ENCODE measurements around the gene SOX1. TPM values are rescaled to one million over a fixed set of nuclear protein-coding genes. Genes with fewer than 3 reads are reported as not detected.

Gene SOX1
- total RNA-seq, 2 donors from 2014 or later, result not detected

GRCh38 chr13:112097770-112098169 is 30.8 kb downstream of the SOX1 start:
- TF ChIP-seq CTCF (IDR thresholded peaks at IDR 0.05) (no peak), POLR2A (IDR thresholded peaks at IDR 0.05) (no peak)
- WGBS, 2 donors, result 64 to 67% methylated on average over 10 of the region's 10 CpGs
- peaks cover 0 to 1% of the 10 kb centered on the region in 2 donors for H3K27me3 ChIP-seq
- ATAC-seq (no peak), DNase-seq (no peak)
- intact Hi-C loops (cut with DNase I), result no loop called here
- no peak overlapping the region for H3K27ac ChIP-seq
- H3K4me3 ChIP-seq, result no peak overlapping the region
- no peaks in the 10 kb centered on the region for H3K4me1 ChIP-seq
- H3K9me3 ChIP-seq, result no peaks in the 10 kb centered on the region
- no peaks in the 10 kb centered on the region for H3K36me3 ChIP-seq (replicated peaks in 1 of 2; ENCODE audit: insufficient read depth in 1 of 2, low read depth in 2 of 2)

- H3K4me3 ChIP-seq, result no peak overlapping the region
- 46 to 54% methylated on average over 9 of the region's 9 CpGs for WGBS, 2 donors
- peaks cover 0 to 9% of the 10 kb centered on the region in 2 donors for H3K27me3 ChIP-seq
- no peak for ATAC-seq
- TF ChIP-seq POLR2A (IDR thresholded peaks at IDR 0.05) (no peak), CTCF (IDR thresholded peaks at IDR 0.05) (no peak)
- no peaks in the 10 kb centered on the region for H3K9me3 ChIP-seq
- DNase-seq, result no peak
- intact Hi-C loops (cut with DNase I), result no loop called here
- no peak overlapping the region for H3K27ac ChIP-seq
- no peaks in the 10 kb centered on the region for H3K4me1 ChIP-seq
- no peaks in the 10 kb centered on the region for H3K36me3 ChIP-seq (replicated peaks in 1 of 2; ENCODE audit: insufficient read depth in 1 of 2, low read depth in 2 of 2)
Observed at GRCh38 chr13:112098699-112099098, 31.8 kb downstream of the SOX1 start.

- WGBS, 2 donors, result 31 to 46% methylated on average over 11 of the region's 11 CpGs
- Histone ChIP-seq H3K9me3 (no peaks in the 10 kb centered on the region), H3K36me3 (replicated peaks in 1 of 2; ENCODE audit: insufficient read depth in 1 of 2, low read depth in 2 of 2) (no peaks in the 10 kb centered on the region), H3K4me1 (peaks cover 9% of the 10 kb centered on the region), H3K4me3 (no peak overlapping the region), H3K27me3 (peaks cover 3 to 11% of the 10 kb centered on the region in 2 donors), H3K27ac (no peak overlapping the region)
- no peak for TF ChIP-seq CTCF (IDR thresholded peaks at IDR 0.05)
- TF ChIP-seq POLR2A (IDR thresholded peaks at IDR 0.05), result no peak
- intact Hi-C loops (cut with DNase I), result no loop called here
- ATAC-seq (no peak), DNase-seq (no peak)
Observed at GRCh38 chr13:112101360-112101930, 34.5 kb downstream of the SOX1 start.

GRCh38 chr13:112102243-112102642 is 35.3 kb downstream of the SOX1 start:
- no peak overlapping the region for H3K4me3 ChIP-seq
- intact Hi-C loops (cut with DNase I), result no loop called here
- peaks cover 3 to 15% of the 10 kb centered on the region in 2 donors for H3K27me3 ChIP-seq
- 10 to 19% methylated on average over 7 of the region's 7 CpGs for WGBS, 2 donors
- DNase-seq (no peak), ATAC-seq (no peak)
- H3K27ac ChIP-seq, result no peak overlapping the region
- TF ChIP-seq POLR2A (IDR thresholded peaks at IDR 0.05), result no peak
- no peak for TF ChIP-seq CTCF (IDR thresholded peaks at IDR 0.05)
- H3K4me1 ChIP-seq, result peaks cover 9% of the 10 kb centered on the region
- no peaks in the 10 kb centered on the region for H3K36me3 ChIP-seq (replicated peaks in 1 of 2; ENCODE audit: insufficient read depth in 1 of 2, low read depth in 2 of 2)
- no peaks in the 10 kb centered on the region for H3K9me3 ChIP-seq

GRCh38 chr13:112103260-112103838 is 36.4 kb downstream of the SOX1 start:
- no peak overlapping the region for H3K27ac ChIP-seq
- peaks cover 3 to 15% of the 10 kb centered on the region in 2 donors for H3K27me3 ChIP-seq
- no peak for TF ChIP-seq CTCF (IDR thresholded peaks at IDR 0.05)
- no peak for TF ChIP-seq POLR2A (IDR thresholded peaks at IDR 0.05)
- no peaks in the 10 kb centered on the region for H3K9me3 ChIP-seq
- no peak for ATAC-seq
- intact Hi-C loops (cut with DNase I), result no loop called here
- H3K4me3 ChIP-seq, result no peak overlapping the region
- DNase-seq, result no peak
- 17 to 19% methylated on average over 13 to 19 of the region's 19 CpGs for WGBS, 2 donors
- no peaks in the 10 kb centered on the region for H3K36me3 ChIP-seq (replicated peaks in 1 of 2; ENCODE audit: insufficient read depth in 1 of 2, low read depth in 2 of 2)
- H3K4me1 ChIP-seq, result peaks cover 9% of the 10 kb centered on the region

Measured in body of pancreas (tissue), 4 donors.